Measurements from ENCODE around the gene RAPGEF2.
"Not testable (repeated sequence)": the region's sequence is repeated elsewhere in the genome, so short reads cannot be mapped to it uniquely, and the experiment has no call there.

The RAPGEF2 gene

GRCh38 chr4:159163521-159163920, 60.6 kb downstream of the RAPGEF2 start:
- no peak for DNase-seq

- no peak for DNase-seq
These were observed 66.8 kb downstream of the RAPGEF2 start for GRCh38 chr4:159169404-159170302.

DNA sequence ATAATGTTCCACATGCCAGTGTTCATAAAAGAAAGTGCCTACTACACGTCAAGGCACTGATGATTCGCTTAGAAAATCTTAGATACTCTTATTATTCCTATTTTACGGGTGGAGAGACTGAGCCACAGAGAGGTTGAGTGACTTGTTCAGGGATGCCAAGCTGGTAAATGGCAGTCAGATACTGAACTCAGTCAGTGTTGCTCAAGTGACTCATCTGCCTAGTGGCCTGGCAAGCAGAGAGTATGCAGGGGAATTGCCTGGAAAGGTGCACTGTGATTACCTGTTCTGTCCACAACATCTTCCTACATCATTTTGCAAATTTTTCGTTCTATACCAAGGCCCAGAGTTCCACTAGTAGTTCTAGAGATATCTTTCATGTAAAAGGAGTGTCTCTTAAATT, 68.4 kb downstream of the RAPGEF2 start:
- DNase-seq, result no peak

DNA sequence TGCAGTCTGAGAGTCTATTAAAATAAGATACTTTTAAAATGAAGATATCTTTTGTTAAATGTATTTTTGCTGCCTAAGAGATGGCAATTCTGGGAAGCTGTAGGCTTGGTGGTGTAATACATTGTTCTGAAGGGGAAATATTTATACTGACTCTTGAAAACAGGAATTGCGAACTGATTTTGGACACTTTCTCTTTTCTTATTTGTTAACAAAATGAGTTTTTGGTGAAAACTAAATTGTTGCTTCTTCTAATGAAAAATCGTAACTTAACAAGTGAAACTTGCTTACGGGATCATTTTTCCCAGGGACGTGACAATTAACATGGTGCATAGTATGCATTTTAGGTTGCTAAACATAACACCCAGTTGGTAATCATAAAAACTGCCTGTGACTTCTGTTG, 71.0 kb downstream of the RAPGEF2 start:
- no peak for DNase-seq

- DNase-seq, result no peak
These were observed 71.8 kb downstream of the RAPGEF2 start for GRCh38 chr4:159174645-159175084.

DNA sequence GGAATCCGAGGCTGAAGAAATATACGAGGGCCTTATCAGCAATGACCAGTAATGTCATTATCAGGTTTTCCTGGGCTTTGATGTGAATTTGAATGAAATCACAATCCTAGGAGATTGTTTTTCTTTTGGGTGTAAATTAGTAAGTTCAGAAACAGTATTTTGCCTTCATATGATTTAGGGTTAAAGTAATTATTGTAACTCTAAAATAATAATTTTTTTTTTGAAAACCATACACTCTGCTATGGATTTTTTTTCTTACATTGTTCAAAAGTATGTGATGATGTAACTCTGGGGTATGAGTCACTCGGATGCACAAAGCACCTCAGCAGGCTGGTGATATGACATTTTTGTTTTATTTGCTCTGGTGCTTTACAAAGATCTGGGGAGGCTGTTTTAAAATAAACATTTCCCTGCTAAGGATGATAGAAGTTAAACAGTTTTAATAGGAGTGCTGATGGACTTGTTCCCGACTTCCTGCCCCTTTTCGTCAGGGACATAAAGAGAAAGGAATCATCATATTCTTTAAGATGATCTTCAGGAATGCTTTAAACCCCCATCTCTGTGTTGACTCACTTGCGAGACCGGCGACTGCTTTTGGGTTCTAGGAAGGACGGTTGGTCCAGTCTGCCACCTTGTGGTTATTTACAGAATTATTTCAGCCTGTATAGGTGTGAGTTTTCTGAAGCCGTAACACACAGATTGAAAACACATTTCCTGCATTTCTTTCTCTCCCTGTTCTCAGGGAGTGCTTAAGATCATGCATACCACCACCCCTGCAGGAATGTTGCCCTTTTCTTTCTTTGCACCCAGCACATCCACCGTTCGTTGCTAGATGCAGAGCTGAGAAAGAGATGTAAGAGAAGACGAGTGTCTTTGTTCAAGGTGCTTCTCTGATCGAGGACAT, 72.5 kb downstream of the RAPGEF2 start:
- DNase-seq, result peak; percentile 91

DNA sequence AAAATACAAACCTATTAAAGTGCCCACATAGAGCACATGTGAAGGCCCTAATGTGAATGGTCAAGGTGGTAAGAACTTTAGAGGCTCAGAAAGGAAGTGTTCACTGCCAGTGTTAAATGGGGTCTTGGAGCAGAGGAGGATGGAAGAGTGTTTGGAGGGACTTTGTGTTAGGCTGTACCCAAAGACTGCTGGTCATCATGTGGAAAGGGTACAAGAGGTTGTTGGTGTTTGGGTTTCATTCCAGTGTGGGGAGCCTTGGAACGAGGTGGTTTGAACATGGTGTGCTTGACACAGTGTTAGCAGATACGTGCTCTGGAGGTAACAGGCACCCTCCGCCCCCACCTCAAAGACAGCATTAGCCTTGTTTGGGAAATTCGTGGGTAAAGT, 73.1 kb downstream of the RAPGEF2 start:
- DNase-seq, result no peak

DNA sequence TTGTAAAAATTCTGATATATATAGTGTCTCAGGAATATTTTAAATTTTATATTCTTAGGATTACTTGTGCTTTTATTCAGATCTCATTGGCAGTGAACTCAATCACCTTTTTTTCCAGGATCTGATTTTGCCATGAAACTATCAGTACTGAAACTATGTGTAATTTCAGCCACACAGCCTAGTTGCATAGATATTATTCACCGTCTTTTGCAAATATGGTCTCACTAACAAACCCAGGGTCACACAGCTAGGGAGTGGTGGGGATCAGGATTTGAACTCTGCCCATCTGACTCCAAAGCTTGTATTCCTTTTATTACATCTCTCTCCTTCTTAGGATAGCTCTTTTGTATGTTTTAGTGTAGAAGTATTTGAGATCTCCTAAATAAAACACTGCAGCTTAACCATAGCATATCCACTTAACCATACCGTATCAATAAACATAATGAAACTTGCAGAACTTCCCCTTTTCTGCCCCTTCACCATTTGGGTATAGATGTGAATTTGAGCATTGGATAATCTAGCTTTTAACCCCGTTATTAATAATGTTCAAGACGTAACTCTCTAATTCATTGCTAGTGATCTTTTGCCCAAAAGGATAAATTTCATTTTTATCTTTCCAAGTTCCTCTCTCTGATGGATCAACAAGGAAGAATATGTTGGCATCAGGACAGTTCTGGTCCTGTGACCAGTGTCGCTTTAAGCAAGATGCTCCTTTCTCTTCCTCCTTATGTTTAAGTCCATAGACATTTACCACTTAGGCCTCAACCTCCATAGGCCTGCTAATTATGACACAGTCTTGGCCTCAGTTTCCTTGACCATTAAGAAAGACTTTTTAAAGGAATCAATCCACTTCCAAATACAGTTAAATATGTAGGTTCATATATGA, 74.6 kb downstream of the RAPGEF2 start:
- no peak for DNase-seq

- DNase-seq, result peak; percentile 57
These were observed 75.3 kb downstream of the RAPGEF2 start for GRCh38 chr4:159178151-159178546.

DNA sequence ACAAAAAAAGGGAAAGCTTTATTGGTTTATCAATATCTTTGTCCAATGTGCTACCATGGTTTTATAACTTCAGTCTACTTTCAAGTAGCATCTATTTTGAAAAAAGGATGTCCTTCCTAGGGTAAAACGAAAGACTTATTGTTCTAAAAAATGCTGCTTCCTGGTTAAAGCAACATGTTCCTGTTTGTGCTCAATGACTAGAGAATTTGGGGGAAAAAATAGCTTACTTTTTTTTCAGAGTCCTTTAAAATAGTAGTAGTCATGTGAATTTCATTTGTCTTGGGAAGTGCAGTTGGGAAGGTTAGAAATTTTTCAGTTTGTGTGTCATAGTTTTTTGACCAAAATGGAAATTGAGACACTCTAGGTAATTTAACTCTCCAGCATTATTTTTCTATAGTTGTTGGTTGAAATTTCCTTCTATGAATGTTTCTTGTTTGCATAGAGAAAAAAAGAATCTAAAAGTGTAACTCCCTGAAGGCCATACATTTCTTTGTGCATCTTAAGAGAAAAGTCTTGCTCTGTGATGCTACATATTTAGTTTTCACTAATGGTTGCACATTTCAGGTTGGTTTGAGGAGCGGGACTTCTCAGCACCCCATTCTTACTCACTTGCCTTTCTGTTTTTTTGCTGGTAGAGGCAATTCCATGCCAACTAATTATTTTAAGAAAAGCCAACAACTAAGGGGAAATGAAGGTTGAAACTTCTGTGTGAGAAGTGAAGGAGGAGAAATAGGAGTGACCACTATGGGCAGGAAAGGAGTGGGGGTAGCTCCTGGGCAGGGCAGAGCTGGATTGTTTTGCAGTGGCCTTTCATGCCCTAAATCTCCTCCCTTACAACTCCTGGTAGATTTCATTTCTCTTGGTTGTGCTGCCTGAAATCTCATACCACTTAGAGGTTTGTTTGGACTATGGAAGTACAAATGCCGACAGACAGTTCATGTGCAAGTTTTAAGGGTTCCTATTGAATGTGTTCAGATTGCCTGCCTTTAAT, 76.4 kb downstream of the RAPGEF2 start:
- DNase-seq, result no peak

GRCh38 chr4:159183885-159184605, 81.2 kb downstream of the RAPGEF2 start:
- DNase-seq, result not testable (repeated sequence)

GRCh38 chr4:159185591-159186023, 82.7 kb downstream of the RAPGEF2 start:
- DNase-seq, result peak; percentile 57

- no peak for DNase-seq
These were observed 85.8 kb downstream of the RAPGEF2 start for GRCh38 chr4:159188646-159189045.

GRCh38 chr4:159190651-159191050, 87.8 kb downstream of the RAPGEF2 start:
- DNase-seq, result no peak

DNA sequence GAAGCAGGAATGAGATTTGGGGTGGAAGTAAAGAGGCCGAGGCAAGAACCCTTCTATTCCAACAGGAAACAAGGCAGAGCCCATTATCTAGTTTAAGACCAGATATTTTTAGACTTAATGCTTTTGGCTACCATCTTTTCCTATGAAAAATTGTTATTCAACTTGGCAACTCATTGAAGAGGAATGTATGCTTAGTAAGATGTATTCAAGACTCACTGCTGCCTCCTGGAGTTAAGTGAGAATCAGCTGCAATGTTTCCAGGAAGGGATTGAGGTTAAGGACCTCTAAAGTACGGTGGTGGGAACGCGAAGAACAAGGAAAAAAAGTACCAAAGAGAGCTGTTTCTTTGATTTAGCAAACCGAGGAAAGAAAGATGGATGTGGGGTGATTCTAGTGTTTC, 89.1 kb downstream of the RAPGEF2 start:
- peak; percentile 72 for DNase-seq

- DNase-seq, result no peak
These were observed 90.3 kb downstream of the RAPGEF2 start for GRCh38 chr4:159193046-159193620.

- no peak for DNase-seq
These were observed 92.5 kb downstream of the RAPGEF2 start for GRCh38 chr4:159195361-159195769.

DNA sequence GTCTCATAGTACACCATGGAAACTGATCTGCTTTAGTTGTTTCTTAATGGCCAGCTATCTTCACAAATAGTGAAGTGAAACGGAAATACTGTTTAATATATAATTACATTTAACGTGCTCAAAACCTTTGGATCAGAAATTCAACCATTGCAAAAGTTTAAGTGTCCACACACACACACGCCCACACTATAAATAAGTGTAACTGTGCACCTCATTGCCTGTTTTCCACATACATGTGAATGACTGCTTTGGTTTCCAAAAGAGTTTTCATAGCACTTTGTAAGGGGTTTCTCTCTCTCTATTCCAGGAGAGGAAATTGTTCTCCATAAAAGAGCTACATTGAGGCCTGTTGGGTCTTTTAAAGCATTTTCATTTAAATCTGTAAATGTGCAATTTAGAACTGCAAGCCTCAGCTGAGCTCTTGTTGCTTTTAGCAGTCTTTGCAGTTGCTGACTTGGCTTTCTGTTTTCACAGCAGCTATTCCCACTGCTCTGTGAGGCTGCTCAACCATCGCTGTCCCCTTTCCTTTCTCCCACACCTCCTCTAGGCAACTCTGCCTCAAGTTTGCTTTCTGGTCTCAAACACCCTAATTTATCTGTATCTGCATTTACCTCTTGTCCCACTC, 94.5 kb downstream of the RAPGEF2 start:
- no peak for DNase-seq

DNA sequence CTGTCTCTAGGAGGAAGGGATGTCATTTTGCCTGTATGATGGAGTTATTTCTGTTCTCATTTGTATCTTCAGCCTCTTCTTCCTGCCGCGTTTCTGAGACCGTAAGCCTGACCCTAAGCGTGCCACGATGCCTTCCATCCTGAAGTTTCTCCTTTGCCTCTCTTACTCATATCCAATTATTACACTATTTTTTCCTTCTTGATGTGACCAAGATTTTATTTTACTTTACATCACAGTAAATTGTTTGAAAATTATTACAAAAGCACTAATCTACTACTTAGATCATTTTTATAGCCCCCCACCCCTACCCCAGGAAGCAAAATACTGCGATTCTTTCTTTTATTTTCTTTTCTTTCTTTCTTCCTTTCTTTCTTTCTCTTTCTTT, 95.0 kb downstream of the RAPGEF2 start:
- no peak for DNase-seq

GRCh38 chr4:159199826-159200225, 96.9 kb downstream of the RAPGEF2 start:
- no peak for DNase-seq

All from fibroblast of skin of right quadriceps (primary cell).